HepG2 (cell line): Measurements from ENCODE around the gene COX7A1. TPM values are rescaled to one million over a fixed set of nuclear protein-coding genes. Genes with fewer than 3 reads are reported as not detected.

Experiments
- ARID4A ChIP-seq: sonication (generic); formaldehyde crosslinking; IDR thresholded peaks from 2 replicates; pipeline ENCODE4 v1.5.0; 2020; ENCODE audit warnings: mild to moderate bottlenecking, missing genetic modification reagents, borderline replicate concordance
- CHD2 ChIP-seq: IDR thresholded peaks from 2 replicates; pipeline ENCODE4 v1.6.1; 2011; ENCODE audit warnings: low read depth, low read length, improper control_type of control experiment
- E2F5 ChIP-seq: sonication (generic); formaldehyde crosslinking; conservative IDR thresholded peaks from 2 replicates; pipeline ENCODE4 v1.4.0; 2020; ENCODE audit warnings: missing genetic modification reagents
- FLYWCH1 ChIP-seq: sonication (generic); formaldehyde crosslinking; IDR thresholded peaks from 2 replicates; pipeline ENCODE4 v1.8.1; 2023; ENCODE audit warnings: mild to moderate bottlenecking, missing genetic modification reagents
- GATAD2A ChIP-seq: IDR thresholded peaks from 2 replicates; pipeline ENCODE4 v1.6.1; 2016
- GMEB2 ChIP-seq: IDR thresholded peaks from 2 replicates; pipeline ENCODE4 v1.6.1; 2016; ENCODE audit warnings: missing biosample characterization, missing genetic modification reagents, low read depth
- NR1H2 ChIP-seq: sonication (generic); formaldehyde crosslinking; IDR thresholded peaks from 2 replicates; pipeline ENCODE4 v1.8.1; 2022; ENCODE audit warnings: low read depth, missing genetic modification reagents, borderline replicate concordance
- RELA ChIP-seq: sonication (generic); formaldehyde crosslinking; IDR thresholded peaks from 2 replicates; pipeline ENCODE4 v1.4.0; 2020; ENCODE audit warnings: missing genetic modification reagents
- SIN3A ChIP-seq: IDR thresholded peaks from 2 replicates; pipeline ENCODE4 v1.6.1; 2011; ENCODE audit warnings: low read depth, mild to moderate bottlenecking, control low read depth, low read length, borderline replicate concordance
- SUZ12 ChIP-seq: fragments of 150-350 bp; IDR thresholded peaks from 2 replicates; pipeline ENCODE4 v1.6.1; 2014; ENCODE audit warnings: low read depth, low read length
- U2AF2 ChIP-seq: fragments of 200-400 bp; formaldehyde crosslinking; IDR thresholded peaks from 2 replicates; pipeline ENCODE4 v1.6.1; 2017; ENCODE audit warnings: low read depth, mild to moderate bottlenecking, low read length
- ZNF10 ChIP-seq: sonication (generic); formaldehyde crosslinking; IDR thresholded peaks from 2 replicates; pipeline ENCODE4 v1.4.0; 2020; ENCODE audit warnings: mild to moderate bottlenecking, low read depth, missing genetic modification reagents, borderline replicate concordance
- ZNF180 ChIP-seq: sonication (generic); formaldehyde crosslinking; IDR thresholded peaks from 2 replicates; pipeline ENCODE4 v1.4.0; 2020; ENCODE audit warnings: low read depth, missing genetic modification reagents, borderline replicate concordance
- ZNF232 ChIP-seq: sonication (generic); formaldehyde crosslinking; IDR thresholded peaks from 2 replicates; pipeline ENCODE4 v1.4.0; 2020; ENCODE audit warnings: missing genetic modification reagents, borderline replicate concordance
- ZNF256 ChIP-seq: sonication (generic); formaldehyde crosslinking; conservative IDR thresholded peaks from 2 replicates; pipeline ENCODE4 v1.4.0; 2020; ENCODE audit warnings: missing genetic modification reagents
- ZNF3 ChIP-seq: IDR thresholded peaks from 2 replicates; pipeline ENCODE4 v1.7.0; 2017; ENCODE audit warnings: inconsistent platforms
- ZNF331 ChIP-seq: sonication (generic); formaldehyde crosslinking; IDR thresholded peaks from 2 replicates; pipeline ENCODE4 v1.4.0; 2020; ENCODE audit warnings: missing genetic modification reagents
- ZNF558 ChIP-seq: sonication (generic); formaldehyde crosslinking; IDR thresholded peaks from 2 replicates; pipeline ENCODE4 v1.9.0; 2022; ENCODE audit warnings: mild to moderate bottlenecking, missing genetic modification reagents, borderline replicate concordance
- ZNF678 ChIP-seq: sonication (generic); formaldehyde crosslinking; IDR thresholded peaks from 2 replicates; pipeline ENCODE4 v1.4.0; 2020; ENCODE audit warnings: mild to moderate bottlenecking, missing genetic modification reagents
- ZNF740 ChIP-seq: sonication (generic); formaldehyde crosslinking; IDR thresholded peaks from 2 replicates; pipeline ENCODE4 v1.4.0; 2020; ENCODE audit warnings: missing genetic modification reagents
- ZNF761 ChIP-seq: sonication (generic); formaldehyde crosslinking; conservative IDR thresholded peaks from 2 replicates; pipeline ENCODE4 v1.4.0; 2020; ENCODE audit warnings: mild to moderate bottlenecking, missing genetic modification reagents
- ZNF788 ChIP-seq: sonication (generic); formaldehyde crosslinking; IDR thresholded peaks from 2 replicates; pipeline ENCODE4 v1.5.0; 2020; ENCODE audit warnings: mild to moderate bottlenecking, missing genetic modification reagents, borderline replicate concordance
- ZSCAN31 ChIP-seq: sonication (generic); formaldehyde crosslinking; IDR thresholded peaks from 2 replicates; pipeline ENCODE4 v1.5.0; 2020; ENCODE audit warnings: low read depth, mild to moderate bottlenecking, missing genetic modification reagents
- polyA plus RNA-seq, 8 experiments: library from polyadenylated mRNA; depleted of rRNA in 3 of 8; stranded (reverse) in 7 of 8; unstranded in 1 of 8; fragments of >200 nt; fragmentation: Illumina TruSeq in 4 of 8; extraction: Trizol in 4 of 8; gene quantifications; 2 replicates each; pipeline versions ENCODE4 v1.2.1 to v1.2.3, GENCODE V29; 2011 to 2016; ENCODE audit warnings: low read depth in 4 of 8, missing spikeins in 1 of 8, mixed read lengths in 1 of 8; ENCODE audit not compliant: insufficient read depth in 1 of 8
- total RNA-seq, 5 experiments: library from RNA; depleted of rRNA; stranded (reverse); fragments of >200 nt; fragmentation: Illumina TruSeq; extraction: Trizol; gene quantifications; 2 replicates each; pipeline ENCODE4 v1.2.3, GENCODE V29; 2016; ENCODE audit warnings: low read depth in 1 of 5

Gene COX7A1
- total and polyA plus RNA-seq, 2 of the 13 experiments (the other 11 are each of a cell fraction or from before 2014, with no cell fraction given), result not detected

GRCh38 chr19:36139473-36140303 is 12.6 kb downstream of the COX7A1 start, which contains the start of gene CAPNS1 (continued):
- TF ChIP-seq NR1H2, result no peak
- TF ChIP-seq ZNF331 (CRISPR knock-in tag), result peak; percentile 60; the same call in 1 of the 2 replicates
- no peak for TF ChIP-seq ZNF10 (CRISPR knock-in tag)
- TF ChIP-seq ZSCAN31 (CRISPR knock-in tag), result no peak; the same call in 1 of the 2 replicates
- TF ChIP-seq SIN3A, result peak; percentile 70; the same call in 1 of the 2 replicates
- no peak for TF ChIP-seq ZNF3
- no peak for TF ChIP-seq CHD2
- no peak for TF ChIP-seq ZNF740 (CRISPR knock-in tag)
- no peak for TF ChIP-seq SUZ12
- TF ChIP-seq ZNF678 (CRISPR knock-in tag), result no peak
- TF ChIP-seq E2F5, result no peak
- no peak for TF ChIP-seq ZNF180 (CRISPR knock-in tag)
- peak; percentile 67; the same call in 1 of the 2 replicates for TF ChIP-seq ZNF761
- TF ChIP-seq RELA (CRISPR knock-in tag), result no peak
- no peak for TF ChIP-seq GMEB2 (CRISPR knock-in tag)
- peak; percentile 62; the same call in 1 of the 2 replicates for TF ChIP-seq GATAD2A (CRISPR knock-in tag)
- TF ChIP-seq ZNF788 (CRISPR knock-in tag), result peak; percentile 78; the same call in 1 of the 2 replicates
- TF ChIP-seq ZNF232 (CRISPR knock-in tag), result peak; percentile 81; the same call in 1 of the 2 replicates
- no peak for TF ChIP-seq ZNF558 (CRISPR knock-in tag)
- TF ChIP-seq ARID4A (CRISPR knock-in tag), result peak; percentile 90
- TF ChIP-seq ZNF256 (CRISPR knock-in tag), result no peak; the same call in 1 of the 2 replicates
- TF ChIP-seq FLYWCH1 (CRISPR knock-in tag), result no peak
- TF ChIP-seq U2AF2, result no peak
